OCI-LY3 (cell line): ENCODE measurements around the gene PEPD.

Source experiments
- EZH2phosphoT487 ChIP-seq: fragments of 200-600 bp; shearing (Covaris generic); IDR thresholded peaks from 2 replicates; pipeline ENCODE4 v1.6.1; 2018; ENCODE audit warnings: antibody characterized with exemption, mixed run types, low read depth
- TF ChIP-seq, protein P1 (sequence below): fragments of 200-600, 300-600 bp; sonication (generic); IDR thresholded peaks from 2 replicates; pipeline ENCODE4 v1.5.1; 2014; ENCODE audit warnings: antibody characterized with exemption, low read length, low read depth

DNA sequence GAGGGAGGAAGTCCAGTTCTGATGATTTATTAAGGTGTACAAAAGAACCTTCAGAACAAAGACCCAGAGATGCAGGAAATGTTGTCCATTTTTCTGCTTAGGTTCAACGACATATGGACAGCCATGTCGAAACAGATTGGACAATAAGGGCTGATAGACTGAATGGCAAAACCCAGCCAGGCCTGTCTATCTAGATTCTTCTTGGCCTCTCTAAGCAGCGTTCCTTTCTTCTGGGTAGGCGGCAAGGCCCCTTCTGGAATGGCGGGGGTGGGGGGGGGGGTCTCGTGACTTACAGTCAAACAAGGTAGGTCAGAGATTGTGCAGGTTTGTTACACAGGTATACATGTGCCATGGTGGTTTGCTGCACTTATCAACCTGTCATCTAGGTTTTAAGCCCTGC is 39.7 kb upstream of the PEPD start:
- TF ChIP-seq EZH2phosphoT487 = no peak
- TF ChIP-seq, protein P1, sequence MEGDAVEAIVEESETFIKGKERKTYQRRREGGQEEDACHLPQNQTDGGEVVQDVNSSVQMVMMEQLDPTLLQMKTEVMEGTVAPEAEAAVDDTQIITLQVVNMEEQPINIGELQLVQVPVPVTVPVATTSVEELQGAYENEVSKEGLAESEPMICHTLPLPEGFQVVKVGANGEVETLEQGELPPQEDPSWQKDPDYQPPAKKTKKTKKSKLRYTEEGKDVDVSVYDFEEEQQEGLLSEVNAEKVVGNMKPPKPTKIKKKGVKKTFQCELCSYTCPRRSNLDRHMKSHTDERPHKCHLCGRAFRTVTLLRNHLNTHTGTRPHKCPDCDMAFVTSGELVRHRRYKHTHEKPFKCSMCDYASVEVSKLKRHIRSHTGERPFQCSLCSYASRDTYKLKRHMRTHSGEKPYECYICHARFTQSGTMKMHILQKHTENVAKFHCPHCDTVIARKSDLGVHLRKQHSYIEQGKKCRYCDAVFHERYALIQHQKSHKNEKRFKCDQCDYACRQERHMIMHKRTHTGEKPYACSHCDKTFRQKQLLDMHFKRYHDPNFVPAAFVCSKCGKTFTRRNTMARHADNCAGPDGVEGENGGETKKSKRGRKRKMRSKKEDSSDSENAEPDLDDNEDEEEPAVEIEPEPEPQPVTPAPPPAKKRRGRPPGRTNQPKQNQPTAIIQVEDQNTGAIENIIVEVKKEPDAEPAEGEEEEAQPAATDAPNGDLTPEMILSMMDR = no peak
